ENCODE results near the gene ERFE.

DNA sequence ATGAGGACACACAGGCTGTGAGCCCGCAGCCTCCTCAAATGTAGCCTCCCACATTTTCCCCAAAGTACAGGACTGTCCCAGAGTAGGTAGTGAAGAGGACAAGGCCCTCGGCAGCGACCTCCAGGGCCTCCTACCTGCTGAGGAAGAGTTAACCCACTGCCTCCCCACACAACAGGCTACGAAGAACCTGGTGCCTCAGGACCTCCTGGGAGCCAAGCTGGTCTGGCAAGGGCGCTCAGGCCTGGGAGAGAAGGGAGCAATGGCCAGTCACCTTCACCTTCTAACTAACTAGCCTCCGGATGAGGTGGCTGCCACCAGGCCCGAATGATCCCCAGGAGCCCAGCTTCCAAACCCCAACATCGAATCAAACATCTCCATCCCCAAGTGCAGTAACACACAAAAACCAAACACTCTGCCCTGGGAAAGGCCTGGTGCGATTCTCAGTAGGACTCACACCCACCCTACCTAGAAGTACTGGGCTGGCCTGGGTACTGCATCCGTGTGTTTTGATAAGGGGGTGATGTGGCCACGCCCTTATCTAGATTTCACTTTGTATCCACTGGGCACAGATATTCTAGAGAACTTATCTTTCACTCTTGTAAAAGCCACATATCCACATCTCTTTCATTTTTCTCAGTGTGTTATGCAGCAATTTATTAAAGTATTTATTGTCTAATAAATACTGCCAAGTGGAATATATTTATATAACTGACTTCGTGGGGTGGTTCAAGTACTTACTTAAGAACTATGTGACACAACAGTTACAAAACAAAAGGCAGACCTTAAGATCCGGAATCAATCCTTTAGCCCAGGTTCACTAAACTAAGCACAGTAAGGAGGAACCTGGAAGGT, 9.7 kb downstream of the ERFE start:
- TF ChIP-seq, protein P1, sequence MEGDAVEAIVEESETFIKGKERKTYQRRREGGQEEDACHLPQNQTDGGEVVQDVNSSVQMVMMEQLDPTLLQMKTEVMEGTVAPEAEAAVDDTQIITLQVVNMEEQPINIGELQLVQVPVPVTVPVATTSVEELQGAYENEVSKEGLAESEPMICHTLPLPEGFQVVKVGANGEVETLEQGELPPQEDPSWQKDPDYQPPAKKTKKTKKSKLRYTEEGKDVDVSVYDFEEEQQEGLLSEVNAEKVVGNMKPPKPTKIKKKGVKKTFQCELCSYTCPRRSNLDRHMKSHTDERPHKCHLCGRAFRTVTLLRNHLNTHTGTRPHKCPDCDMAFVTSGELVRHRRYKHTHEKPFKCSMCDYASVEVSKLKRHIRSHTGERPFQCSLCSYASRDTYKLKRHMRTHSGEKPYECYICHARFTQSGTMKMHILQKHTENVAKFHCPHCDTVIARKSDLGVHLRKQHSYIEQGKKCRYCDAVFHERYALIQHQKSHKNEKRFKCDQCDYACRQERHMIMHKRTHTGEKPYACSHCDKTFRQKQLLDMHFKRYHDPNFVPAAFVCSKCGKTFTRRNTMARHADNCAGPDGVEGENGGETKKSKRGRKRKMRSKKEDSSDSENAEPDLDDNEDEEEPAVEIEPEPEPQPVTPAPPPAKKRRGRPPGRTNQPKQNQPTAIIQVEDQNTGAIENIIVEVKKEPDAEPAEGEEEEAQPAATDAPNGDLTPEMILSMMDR (IDR thresholded peaks at IDR 0.05), result no peak
- TF ChIP-seq, protein P2, sequence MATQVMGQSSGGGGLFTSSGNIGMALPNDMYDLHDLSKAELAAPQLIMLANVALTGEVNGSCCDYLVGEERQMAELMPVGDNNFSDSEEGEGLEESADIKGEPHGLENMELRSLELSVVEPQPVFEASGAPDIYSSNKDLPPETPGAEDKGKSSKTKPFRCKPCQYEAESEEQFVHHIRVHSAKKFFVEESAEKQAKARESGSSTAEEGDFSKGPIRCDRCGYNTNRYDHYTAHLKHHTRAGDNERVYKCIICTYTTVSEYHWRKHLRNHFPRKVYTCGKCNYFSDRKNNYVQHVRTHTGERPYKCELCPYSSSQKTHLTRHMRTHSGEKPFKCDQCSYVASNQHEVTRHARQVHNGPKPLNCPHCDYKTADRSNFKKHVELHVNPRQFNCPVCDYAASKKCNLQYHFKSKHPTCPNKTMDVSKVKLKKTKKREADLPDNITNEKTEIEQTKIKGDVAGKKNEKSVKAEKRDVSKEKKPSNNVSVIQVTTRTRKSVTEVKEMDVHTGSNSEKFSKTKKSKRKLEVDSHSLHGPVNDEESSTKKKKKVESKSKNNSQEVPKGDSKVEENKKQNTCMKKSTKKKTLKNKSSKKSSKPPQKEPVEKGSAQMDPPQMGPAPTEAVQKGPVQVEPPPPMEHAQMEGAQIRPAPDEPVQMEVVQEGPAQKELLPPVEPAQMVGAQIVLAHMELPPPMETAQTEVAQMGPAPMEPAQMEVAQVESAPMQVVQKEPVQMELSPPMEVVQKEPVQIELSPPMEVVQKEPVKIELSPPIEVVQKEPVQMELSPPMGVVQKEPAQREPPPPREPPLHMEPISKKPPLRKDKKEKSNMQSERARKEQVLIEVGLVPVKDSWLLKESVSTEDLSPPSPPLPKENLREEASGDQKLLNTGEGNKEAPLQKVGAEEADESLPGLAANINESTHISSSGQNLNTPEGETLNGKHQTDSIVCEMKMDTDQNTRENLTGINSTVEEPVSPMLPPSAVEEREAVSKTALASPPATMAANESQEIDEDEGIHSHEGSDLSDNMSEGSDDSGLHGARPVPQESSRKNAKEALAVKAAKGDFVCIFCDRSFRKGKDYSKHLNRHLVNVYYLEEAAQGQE (IDR thresholded peaks at IDR 0.05; ENCODE audit: insufficient read depth in 1 of 2, low read depth in 2 of 2, low read length in 1 of 2), result no peak
